ENCODE data around the gene TCF4.

Gene TCF4

GRCh38 chr18:55415258-55415871, 172.6 kb downstream of the TCF4 start:
- DNase-seq: peak in 53 of 56 donors; percentile 7 to 91 (median 61)

- DNase-seq: no peak
These were observed 173.5 kb downstream of the TCF4 start for GRCh38 chr18:55414475-55414874.

- DNase-seq: no peak
These were observed 174.5 kb downstream of the TCF4 start for GRCh38 chr18:55413474-55413873.

GRCh38 chr18:55407774-55408535, 180.0 kb downstream of the TCF4 start:
- DNase-seq: peak in 2 of 56 donors; percentile 24 to 50

GRCh38 chr18:55407191-55407590, 180.8 kb downstream of the TCF4 start:
- peak in 5 of 56 donors; percentile 8 to 59 (median 18) for DNase-seq

- DNase-seq: peak in 36 of 56 donors; percentile 14 to 78 (median 54)
These were observed 181.5 kb downstream of the TCF4 start for GRCh38 chr18:55406451-55406991.

- DNase-seq: peak in 50 of 56 donors; percentile 4 to 89 (median 61)
These were observed 182.0 kb downstream of the TCF4 start for GRCh38 chr18:55405893-55406406.

GRCh38 chr18:55405475-55405874, 182.5 kb downstream of the TCF4 start:
- no peak for DNase-seq

GRCh38 chr18:55404832-55405465, 183.0 kb downstream of the TCF4 start:
- DNase-seq: no peak

- no peak for DNase-seq
These were observed 183.7 kb downstream of the TCF4 start for GRCh38 chr18:55404136-55404830.

- no peak for DNase-seq
These were observed 184.5 kb downstream of the TCF4 start for GRCh38 chr18:55403421-55403949.

- peak in 3 of 56 donors; percentile 23 to 35 (median 26) for DNase-seq
These were observed 185.1 kb downstream of the TCF4 start for GRCh38 chr18:55402731-55403405.

- peak in 14 of 56 donors; percentile 16 to 80 (median 48) for DNase-seq
These were observed 186.3 kb downstream of the TCF4 start for GRCh38 chr18:55401638-55402191.

- DNase-seq: peak in 2 of 56 donors; percentile 13 to 22
These were observed 187.1 kb downstream of the TCF4 start for GRCh38 chr18:55400590-55401541.

- no peak for DNase-seq
These were observed 187.9 kb downstream of the TCF4 start for GRCh38 chr18:55400081-55400480.

- DNase-seq: no peak
These were observed 189.1 kb downstream of the TCF4 start for GRCh38 chr18:55398858-55399257.

- DNase-seq: no peak
These were observed 191.0 kb downstream of the TCF4 start for GRCh38 chr18:55396979-55397378.

GRCh38 chr18:55396267-55396905, 191.6 kb downstream of the TCF4 start:
- peak in 1 of 56 donors; percentile 13 for DNase-seq
